Keratinocyte (primary cell): ENCODE results near the gene RAB3GAP2. TPM values are rescaled to one million over a fixed set of nuclear protein-coding genes. Genes with fewer than 3 reads are reported as not detected.

Experiments used
- DNase-seq: peaks from one replicate; pipeline ENCODE4 v3.0.0-alpha.2; 2011; ENCODE audit warnings: low read depth, missing footprints, low spot score
- FAIRE-seq: peaks from 2 replicates; lab custom pipeline; 2011; peaks lifted over from hg19 to GRCh38; lab: Jason Lieb, UNC
- H2AFZ ChIP-seq: 2 replicates; pipeline ENCODE4 v1.6.0; 2012; ENCODE audit warnings: low read length, control low read depth, inconsistent platforms; ENCODE audit not compliant: control insufficient read depth
- H3K27ac ChIP-seq: 2 replicates; pipeline ENCODE4 v1.5.1; 2011; ENCODE audit warnings: low read length; ENCODE audit not compliant: control insufficient read depth, insufficient read depth
- H3K27me3 ChIP-seq: 3 replicates; pipeline ENCODE4 v1.6.0; 2011; ENCODE audit warnings: low read length; ENCODE audit not compliant: control insufficient read depth, insufficient read depth; ENCODE audit errors: extremely low read depth
- H3K36me3 ChIP-seq, 2 experiments: 2 replicates in 1 of 2; 3 replicates in 1 of 2; pipeline ENCODE4 v1.5.1; 2011; ENCODE audit warnings: low read length in 2 of 2, mild to moderate bottlenecking in 1 of 2; ENCODE audit not compliant: control insufficient read depth in 2 of 2, insufficient read depth in 2 of 2; ENCODE audit errors: extremely low read depth in 1 of 2
- H3K4me1 ChIP-seq: 3 replicates; pipeline ENCODE4 v1.5.1; 2011; ENCODE audit warnings: low read length; ENCODE audit not compliant: control insufficient read depth, insufficient read depth; ENCODE audit errors: extremely low read depth
- H3K4me2 ChIP-seq: 3 replicates; pipeline ENCODE4 v1.6.0; 2011; ENCODE audit warnings: low read depth, low read length; ENCODE audit not compliant: control insufficient read depth, insufficient read depth; ENCODE audit errors: extremely low read depth
- H3K4me3 ChIP-seq, 3 experiments: fragments of 200-600 bp in 1 of 3; sonication (generic) in 1 of 3; 2 replicates in 2 of 3; 3 replicates in 1 of 3; pipeline ENCODE4 v1.5.1; 2011 to 2016; ENCODE audit warnings: low read length in 3 of 3, mild to moderate bottlenecking in 3 of 3, control low read depth in 2 of 3, inconsistent platforms in 1 of 3, low read depth in 1 of 3, mixed read lengths in 1 of 3, mixed run types in 1 of 3, moderate library complexity in 1 of 3; ENCODE audit not compliant: control insufficient read depth in 2 of 3, insufficient read depth in 2 of 3; ENCODE audit errors: extremely low read depth in 1 of 3
- H3K79me2 ChIP-seq: 2 replicates; pipeline ENCODE4 v1.6.0; 2012; ENCODE audit warnings: low read length; ENCODE audit not compliant: control insufficient read depth, insufficient read depth
- H3K9ac ChIP-seq: 3 replicates; pipeline ENCODE4 v1.6.0; 2011; ENCODE audit warnings: low read length; ENCODE audit not compliant: control insufficient read depth, insufficient read depth; ENCODE audit errors: extremely low read depth
- H3K9me1 ChIP-seq: 3 replicates; pipeline ENCODE4 v1.6.0; 2011; ENCODE audit warnings: low read length; ENCODE audit not compliant: control insufficient read depth, insufficient read depth; ENCODE audit errors: extremely low read depth
- H3K9me3 ChIP-seq: 2 replicates; pipeline ENCODE4 v1.5.1; 2012; ENCODE audit warnings: low read depth, low read length; ENCODE audit not compliant: control insufficient read depth
- H4K20me1 ChIP-seq: 3 replicates; pipeline ENCODE4 v1.6.0; 2011; ENCODE audit warnings: low read length; ENCODE audit not compliant: control insufficient read depth, insufficient read depth; ENCODE audit errors: extremely low read depth
- CTCF ChIP-seq, 3 experiments: IDR thresholded peaks in 1 of 3; conservative IDR thresholded peaks in 1 of 3; optimal IDR thresholded peaks in 1 of 3; 2 replicates in 2 of 3; 3 replicates in 1 of 3; pipeline versions ENCODE3 to v1.5.1; 2011; ENCODE audit warnings: low read length in 3 of 3, mild to moderate bottlenecking in 3 of 3, moderate library complexity in 2 of 3, control low read depth in 1 of 3, inconsistent platforms in 1 of 3; ENCODE audit not compliant: insufficient read depth in 2 of 3; ENCODE audit errors: extremely low read depth in 1 of 3
- EZH2 ChIP-seq: IDR thresholded peaks from one replicate; pipeline ENCODE4 v1.6.1; 2012; ENCODE audit warnings: inconsistent platforms, mild to moderate bottlenecking, low read length, moderate library complexity
- dilution Hi-C: fragments of 300-500 bp; cut with MboI; formaldehyde crosslinking; loops from one replicate; pipeline ENCODE4 v1.7.0; 2020; ENCODE audit warnings: low sequenced_read_pairs; ENCODE audit not compliant: extremely low pct_ligation_motif_present
- polyA plus RNA-seq, 5 experiments: library from polyadenylated mRNA; depleted of rRNA in 3 of 5; stranded (reverse) in 3 of 5; stranded (forward) in 1 of 5; unstranded in 1 of 5; fragments of >200 nt; gene quantifications; 1 replicate in 1 of 5; 2 replicates in 3 of 5; 3 replicates in 1 of 5; pipeline versions ENCODE4 v1.2.1 to v1.2.3, GENCODE V29; 2011 to 2012; ENCODE audit warnings: missing spikeins in 2 of 5, low read depth in 1 of 5, low replicate concordance in 1 of 5

Gene RAB3GAP2
- polyA plus RNA-seq, 1 donor (not counting 4 experiments of a cell fraction or from before 2014, with no cell fraction given): 44.4 TPM

- no peak for DNase-seq
- H3K9me1 ChIP-seq: no peaks in the 10 kb centered on the region
- H3K4me2 ChIP-seq: no peak overlapping the region
- H3K4me3 ChIP-seq: no peak overlapping the region
- TF ChIP-seq CTCF (optimal IDR thresholded peaks at IDR 0.05 in 1 of 3, IDR thresholded peaks at IDR 0.05 in 1 of 3, conservative IDR thresholded peaks at IDR 0.05 in 1 of 3; ENCODE audit: extremely low read depth in 1 of 3, insufficient read depth in 2 of 3, low read length in 3 of 3) (no peak), EZH2 (no peak)
- no peak overlapping the region for H3K9ac ChIP-seq
- H3K4me1 ChIP-seq: no peaks in the 10 kb centered on the region
- no peak overlapping the region for H2AFZ ChIP-seq
- H3K27me3 ChIP-seq: no peaks in the 10 kb centered on the region
- no peaks in the 10 kb centered on the region for H3K36me3 ChIP-seq
- dilution Hi-C loops: no loop called here
- no peaks in the 10 kb centered on the region for H4K20me1 ChIP-seq
- no peak for FAIRE-seq
- no peak overlapping the region for H3K27ac ChIP-seq
- H3K9me3 ChIP-seq: no peaks in the 10 kb centered on the region
- no peaks in the 10 kb centered on the region for H3K79me2 ChIP-seq
These were observed 6.7 kb upstream of the RAB3GAP2 start for GRCh38 chr1:220278991-220279390.

DNA sequence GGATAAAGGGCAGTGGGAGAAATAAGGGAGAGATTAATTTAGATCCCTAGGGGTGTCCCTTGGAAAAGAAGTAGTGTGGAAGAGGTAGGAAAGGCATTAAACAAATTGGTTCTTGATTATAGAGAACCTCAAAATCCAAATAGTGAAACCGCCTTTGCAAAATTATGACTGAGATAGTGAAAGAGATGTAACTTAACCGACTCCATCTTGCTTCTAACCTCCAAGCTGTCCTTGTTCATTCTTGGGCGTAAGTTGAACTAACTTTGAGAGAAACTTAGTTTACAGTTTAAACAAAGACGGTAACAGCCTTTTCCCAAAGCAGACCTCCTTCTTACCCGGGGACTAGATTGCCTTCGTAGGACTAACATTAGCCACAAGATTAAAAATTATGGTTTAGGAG, 3.2 kb upstream of the RAB3GAP2 start:
- H3K4me1 ChIP-seq: peaks cover 13% of the 10 kb centered on the region
- H3K9me1 ChIP-seq: no peaks in the 10 kb centered on the region
- no peak overlapping the region for H3K27ac ChIP-seq
- no peak overlapping the region for H3K9ac ChIP-seq
- H3K36me3 ChIP-seq: no peaks in the 10 kb centered on the region
- H3K4me2 ChIP-seq: no peak overlapping the region
- no peaks in the 10 kb centered on the region for H4K20me1 ChIP-seq
- FAIRE-seq (no peak), DNase-seq (no peak)
- no peaks in the 10 kb centered on the region for H3K9me3 ChIP-seq
- no peak overlapping the region for H2AFZ ChIP-seq
- peaks cover 17% of the 10 kb centered on the region for H3K79me2 ChIP-seq
- no peak for TF ChIP-seq CTCF (optimal IDR thresholded peaks at IDR 0.05 in 1 of 3, IDR thresholded peaks at IDR 0.05 in 1 of 3, conservative IDR thresholded peaks at IDR 0.05 in 1 of 3; ENCODE audit: extremely low read depth in 1 of 3, insufficient read depth in 2 of 3, low read length in 3 of 3)
- TF ChIP-seq EZH2: no peak
- no peaks in the 10 kb centered on the region for H3K27me3 ChIP-seq
- dilution Hi-C loops: no loop called here
- no peak overlapping the region for H3K4me3 ChIP-seq
